ENCODE measurements around the gene IFI35. TPM values are rescaled to one million over a fixed set of nuclear protein-coding genes. Genes with fewer than 3 reads are reported as not detected.
"Not testable (repeated sequence)": the region's sequence is repeated elsewhere in the genome, so short reads cannot be mapped to it uniquely, and the experiment has no call there.

The IFI35 gene
- total RNA-seq, 2 experiments from 2014 or later: 33.4 to 35.8 TPM

DNA sequence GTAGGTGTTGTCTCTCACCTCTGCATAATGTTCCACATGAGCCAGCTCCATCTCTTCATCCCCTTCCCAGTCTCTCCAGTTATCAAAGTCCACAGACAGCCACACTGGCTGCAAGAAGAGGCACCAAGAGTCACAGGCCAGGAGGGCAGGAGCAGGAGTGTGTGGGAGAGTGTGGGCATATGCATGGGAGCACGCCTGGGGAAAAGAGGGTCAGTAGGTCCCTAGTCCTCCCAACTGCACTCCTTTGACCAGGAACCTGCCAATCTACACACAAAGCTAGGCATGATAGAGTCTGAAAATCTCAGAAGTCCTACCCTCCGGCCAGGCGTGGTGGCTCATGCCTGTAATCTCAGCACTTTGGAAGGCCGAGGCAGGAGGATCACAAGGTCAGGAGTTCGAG lies 35.0 kb upstream of the IFI35 start:
- H3K9me3 Mint-ChIP-seq: no peaks in the 10 kb centered on the region
- intact Hi-C loops (cut with micrococcal nuclease): no loop called here
- no peak for ATAC-seq
- H3K27ac Mint-ChIP-seq: no peak overlapping the region
- ChIA-PET POLR2A (no interaction called here), CTCF (no interaction called here)
- DNase-seq: no peak
- peaks cover 6% of the 10 kb centered on the region for H3K4me1 Mint-ChIP-seq (ENCODE audit: low read depth)
- H3K4me3 Mint-ChIP-seq: no peak overlapping the region
- no peaks in the 10 kb centered on the region for H3K36me3 Mint-ChIP-seq (ENCODE audit: low read depth)
- TF ChIP-seq, protein P1, sequence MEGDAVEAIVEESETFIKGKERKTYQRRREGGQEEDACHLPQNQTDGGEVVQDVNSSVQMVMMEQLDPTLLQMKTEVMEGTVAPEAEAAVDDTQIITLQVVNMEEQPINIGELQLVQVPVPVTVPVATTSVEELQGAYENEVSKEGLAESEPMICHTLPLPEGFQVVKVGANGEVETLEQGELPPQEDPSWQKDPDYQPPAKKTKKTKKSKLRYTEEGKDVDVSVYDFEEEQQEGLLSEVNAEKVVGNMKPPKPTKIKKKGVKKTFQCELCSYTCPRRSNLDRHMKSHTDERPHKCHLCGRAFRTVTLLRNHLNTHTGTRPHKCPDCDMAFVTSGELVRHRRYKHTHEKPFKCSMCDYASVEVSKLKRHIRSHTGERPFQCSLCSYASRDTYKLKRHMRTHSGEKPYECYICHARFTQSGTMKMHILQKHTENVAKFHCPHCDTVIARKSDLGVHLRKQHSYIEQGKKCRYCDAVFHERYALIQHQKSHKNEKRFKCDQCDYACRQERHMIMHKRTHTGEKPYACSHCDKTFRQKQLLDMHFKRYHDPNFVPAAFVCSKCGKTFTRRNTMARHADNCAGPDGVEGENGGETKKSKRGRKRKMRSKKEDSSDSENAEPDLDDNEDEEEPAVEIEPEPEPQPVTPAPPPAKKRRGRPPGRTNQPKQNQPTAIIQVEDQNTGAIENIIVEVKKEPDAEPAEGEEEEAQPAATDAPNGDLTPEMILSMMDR (IDR thresholded peaks at IDR 0.05): no peak
- H3K27me3 Mint-ChIP-seq: no peaks in the 10 kb centered on the region

DNA sequence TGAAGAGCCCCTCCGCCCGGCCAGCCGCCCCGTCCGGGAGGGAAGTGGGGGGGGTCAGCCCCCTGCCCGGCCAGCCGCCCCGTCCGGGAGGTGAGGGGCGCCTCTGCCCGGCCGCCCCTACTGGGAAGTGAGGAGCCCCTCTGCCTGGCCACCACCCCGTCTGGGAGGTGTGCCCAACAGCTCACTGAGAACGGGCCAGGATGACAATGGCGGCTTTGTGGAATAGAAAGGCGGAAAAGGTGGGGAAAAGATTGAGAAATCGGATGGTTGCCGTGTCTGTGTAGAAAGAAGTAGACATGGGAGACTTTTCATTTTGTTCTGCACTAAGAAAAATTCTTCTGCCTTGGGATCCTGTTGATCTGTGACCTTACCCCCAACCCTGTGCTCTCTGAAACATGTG lies 33.3 kb upstream of the IFI35 start:
- H3K9me3 Mint-ChIP-seq; DNase-seq; CTCF ChIA-PET; H3K4me3 Mint-ChIP-seq; H3K27me3 Mint-ChIP-seq; H3K36me3 Mint-ChIP-seq (ENCODE audit: low read depth); H3K27ac Mint-ChIP-seq; H3K4me1 Mint-ChIP-seq (ENCODE audit: low read depth); ATAC-seq; POLR2A ChIA-PET; intact Hi-C loops (cut with micrococcal nuclease): not testable (repeated sequence)

DNA sequence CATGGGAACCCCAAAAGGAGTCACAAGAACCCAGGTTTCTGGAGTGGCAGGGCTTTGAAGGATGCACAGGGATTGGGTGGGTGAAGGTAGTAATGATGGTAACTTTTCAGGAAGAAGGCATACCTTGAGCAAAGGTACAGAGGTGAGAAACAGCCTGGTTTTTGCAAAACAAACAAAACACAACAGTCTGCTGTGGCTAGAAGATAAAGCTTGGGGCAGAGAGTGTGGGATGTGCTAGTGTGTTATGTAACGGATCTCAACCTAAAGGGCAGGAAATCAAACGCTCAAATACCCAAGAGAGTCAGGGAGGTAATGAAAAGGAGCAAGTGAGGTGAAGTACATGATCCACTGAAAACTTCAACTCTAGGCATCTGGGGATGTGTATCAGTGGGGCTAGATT lies 31.3 kb upstream of the IFI35 start:
- H3K36me3 Mint-ChIP-seq (ENCODE audit: low read depth): no peaks in the 10 kb centered on the region
- no peak overlapping the region for H3K27ac Mint-ChIP-seq
- peaks cover 12% of the 10 kb centered on the region for H3K4me1 Mint-ChIP-seq (ENCODE audit: low read depth)
- intact Hi-C loops (cut with micrococcal nuclease): no loop called here
- no peaks in the 10 kb centered on the region for H3K27me3 Mint-ChIP-seq
- ATAC-seq (peak; percentile 2), DNase-seq (no peak)
- TF ChIP-seq, protein P1 (IDR thresholded peaks at IDR 0.05): no peak
- H3K9me3 Mint-ChIP-seq: no peaks in the 10 kb centered on the region
- H3K4me3 Mint-ChIP-seq: no peak overlapping the region
- ChIA-PET CTCF (interaction anchor here (0.7 kb wide), 1 partner anchor 21 kb away, joined by 3 read pairs; no protein-coding TSS in a partner anchor), POLR2A (interaction anchor here (2.5 kb wide), 1 partner anchor 23 kb away, joined by 6 read pairs; the partner anchor contains the start of gene RPL27)

DNA sequence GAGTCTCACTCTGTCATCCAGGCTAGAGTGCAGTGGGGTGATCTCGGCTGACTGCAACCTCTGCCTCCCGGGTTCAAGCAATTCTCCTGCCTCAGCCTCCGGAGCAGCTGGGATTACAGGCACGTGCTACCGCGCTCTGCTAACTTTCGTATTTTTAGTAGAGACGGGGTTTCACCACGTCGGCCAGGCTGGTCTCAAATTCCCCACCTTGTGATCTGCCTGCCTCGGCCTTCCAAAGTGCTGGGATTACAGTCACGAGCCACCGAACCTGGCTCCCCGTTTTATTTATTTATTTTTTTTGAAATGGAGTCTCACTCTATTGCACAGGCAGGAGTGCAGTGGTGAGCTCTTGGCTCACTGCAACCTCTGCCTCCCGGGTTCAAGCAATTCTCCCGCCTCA lies 30.9 kb upstream of the IFI35 start:
- DNase-seq; H3K9me3 Mint-ChIP-seq; H3K27ac Mint-ChIP-seq; CTCF ChIA-PET; intact Hi-C loops (cut with micrococcal nuclease); H3K36me3 Mint-ChIP-seq (ENCODE audit: low read depth); H3K4me3 Mint-ChIP-seq; H3K27me3 Mint-ChIP-seq; ATAC-seq: not testable (repeated sequence)
- H3K4me1 Mint-ChIP-seq (ENCODE audit: low read depth): peaks cover 12% of the 10 kb centered on the region
- POLR2A ChIA-PET: interaction anchor here (2.5 kb wide), 1 partner anchor 22 kb away, joined by 6 read pairs; the partner anchor contains the start of gene RPL27

DNA sequence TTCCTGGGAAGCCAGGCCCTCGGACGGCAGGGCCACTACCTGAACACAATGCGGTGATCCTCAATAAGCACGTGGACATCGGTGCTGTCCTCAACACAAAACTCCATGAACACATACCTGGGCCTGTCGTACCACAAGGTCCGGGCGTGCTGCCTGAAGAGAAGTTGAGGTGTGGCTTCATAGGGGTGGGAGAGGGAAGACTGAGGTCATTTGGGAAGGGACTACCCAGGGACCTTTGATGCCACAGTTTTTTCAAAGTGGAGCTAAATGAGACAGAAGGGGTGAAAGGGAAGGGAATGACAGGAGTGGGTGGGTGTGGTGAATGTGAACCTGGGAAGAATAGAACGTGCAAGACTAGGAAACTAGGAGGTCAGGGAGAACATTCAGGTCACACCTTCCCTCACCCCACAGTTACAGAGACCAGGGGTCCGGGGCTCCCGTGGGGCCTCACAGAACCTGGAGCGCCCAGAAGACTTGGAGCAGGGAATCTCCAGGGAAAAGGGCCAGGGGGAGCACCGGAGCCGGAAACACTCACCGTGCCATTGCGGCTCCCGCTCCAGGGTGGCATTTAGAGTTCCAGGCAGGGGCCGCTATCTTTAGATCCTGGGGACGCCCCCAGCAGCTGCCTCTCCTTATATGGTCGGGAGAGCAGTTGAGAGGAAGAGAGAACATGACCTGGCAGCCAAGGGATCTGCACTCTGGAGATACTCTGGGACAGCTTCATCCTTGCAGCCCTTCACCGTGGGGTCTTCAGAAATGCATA lies 26.9 kb upstream of the IFI35 start, which contains the start of gene PTGES3L:
Gene PTGES3L (minus strand): TSS at position 570 of the 763 bp plus-strand sequence. CDS start 27 bp downstream, at position 543.
- intact Hi-C loops (cut with micrococcal nuclease): no loop called here
- ChIA-PET CTCF (interaction anchor here (2.0 kb wide), 1 partner anchor 19 kb away, joined by 10 read pairs; the partner anchor contains the start of gene RPL27), POLR2A (interaction anchor here (0.6 to 1.4 kb wide), 5 partner anchors 15 to 25 kb away, joined by 3 to 14 read pairs (median 4); partner anchors contain the start of genes AARSD1 and RPL27)
- DNase-seq (peak; percentile 66), ATAC-seq (peak; percentile 62)
- Mint-ChIP-seq H3K4me1 (ENCODE audit: low read depth) (peaks cover 30% of the 10 kb centered on the region), H3K36me3 (ENCODE audit: low read depth) (peaks cover 19% of the 10 kb centered on the region), H3K27ac (peak within 1 kb of the TSS; percentile 99), H3K4me3 (peak within 1 kb of the TSS; percentile 96), H3K9me3 (no peaks in the 10 kb centered on the region), H3K27me3 (no peaks in the 10 kb centered on the region)
- TF ChIP-seq, protein P1 (IDR thresholded peaks at IDR 0.05): no peak

DNA sequence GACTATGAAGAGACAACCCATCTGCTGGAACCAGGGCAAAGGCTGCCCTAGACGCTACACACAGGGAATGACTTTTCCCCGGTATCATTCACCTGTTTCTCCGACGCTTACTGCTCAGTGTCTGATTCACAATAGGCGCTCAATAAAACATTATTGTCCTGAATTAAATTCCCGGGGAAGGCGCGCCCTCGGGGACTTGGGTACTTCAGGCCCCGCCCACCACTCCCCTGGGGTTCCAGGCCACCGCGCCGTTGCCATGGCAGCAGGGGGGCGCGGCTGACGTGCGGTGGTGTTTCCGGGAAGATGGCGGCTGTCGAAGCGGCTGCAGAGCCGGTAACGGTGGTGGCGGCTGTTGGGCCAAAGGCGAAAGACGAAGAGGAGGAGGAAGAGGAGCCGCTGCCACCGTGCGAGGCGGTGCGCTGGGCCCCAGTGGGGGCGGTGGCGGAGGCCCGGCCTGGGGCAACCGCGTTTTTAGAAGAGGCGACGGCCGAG lies 26.3 kb upstream of the IFI35 start, which contains the start of gene RUNDC1:
Gene RUNDC1 (plus strand): TSS at position 292 of the 492 bp plus-strand sequence. CDS start 12 bp downstream, at position 304.
- Mint-ChIP-seq H3K27ac (peak within 1 kb of the TSS; percentile 99), H3K4me1 (ENCODE audit: low read depth) (peaks cover 30% of the 10 kb centered on the region)
- POLR2A ChIA-PET: interaction anchor here (0.6 to 1.4 kb wide), 4 partner anchors 16 to 26 kb away, joined by 3 to 14 read pairs (median 4); partner anchors contain the start of genes AARSD1 and RPL27

More for the DNA sequence above, 26.3 kb upstream of the IFI35 start, which contains the start of gene RUNDC1:
- intact Hi-C loops (cut with micrococcal nuclease): no loop called here
- no peaks in the 10 kb centered on the region for H3K9me3 Mint-ChIP-seq
- DNase-seq (peak; percentile 94), ATAC-seq (peak; percentile 82)
- CTCF ChIA-PET: no interaction called here
- TF ChIP-seq, protein P1 (IDR thresholded peaks at IDR 0.05): no peak
- H3K4me3 Mint-ChIP-seq: peak within 1 kb of the TSS; percentile 96
- H3K36me3 Mint-ChIP-seq (ENCODE audit: low read depth): peaks cover 25% of the 10 kb centered on the region
- no peaks in the 10 kb centered on the region for H3K27me3 Mint-ChIP-seq

Data from activated CD8-positive, alpha-beta T cell treated with anti-CD3 and anti-CD28 coated beads for 36 hours (primary cell).